Tibial nerve (tissue), 4 donors: Measurements from ENCODE around the gene PCNX2. TPM values are rescaled to one million over a fixed set of nuclear protein-coding genes. Genes with fewer than 3 reads are reported as not detected.

Experiments used
- DNase-seq, 2 donors: peaks; one replicate each; pipeline ENCODE4 v3.0.0-alpha.2; 2019; ENCODE audit warnings: low spot score in 2 of 2
- H3K27ac ChIP-seq, 4 donors: fragments of 200-600 bp; sonication (generic) in 3 of 4; one replicate each; pipeline ENCODE4 v1.5.1; 2017 to 2019; ENCODE audit warnings: mild to moderate bottlenecking in 1 of 4
- H3K27me3 ChIP-seq, 2 donors: fragments of 200-600 bp; sonication (generic) in 1 of 2; one replicate each; pipeline versions ENCODE4 v1.5.1 to v1.6.0; 2017 to 2019
- H3K36me3 ChIP-seq, 3 donors: fragments of 200-600 bp; sonication (generic); one replicate each; pipeline ENCODE4 v1.5.1; 2018 to 2019
- H3K4me1 ChIP-seq, 4 donors: fragments of 200-600 bp; sonication (generic) in 3 of 4; one replicate each; pipeline ENCODE4 v1.5.1; 2017 to 2019
- H3K4me3 ChIP-seq, 4 donors: fragments of 200-600 bp; sonication (generic) in 3 of 4; one replicate each; pipeline ENCODE4 v1.5.1; 2017 to 2019; ENCODE audit warnings: mild to moderate bottlenecking in 1 of 4, moderate library complexity in 1 of 4
- H3K9me3 ChIP-seq, 4 donors: fragments of 200-600 bp; sonication (generic) in 3 of 4; one replicate each; pipeline ENCODE4 v1.5.1; 2017 to 2019
- EP300 ChIP-seq, 2 donors: sonication (generic); formaldehyde crosslinking; IDR thresholded peaks; one replicate each; pipeline ENCODE4 v1.6.1; 2017; ENCODE audit warnings: antibody characterized with exemption in 2 of 2, mild to moderate bottlenecking in 1 of 2
- POLR2A ChIP-seq, 2 donors: fragments of 450-650 bp; IDR thresholded peaks; one replicate each; pipeline ENCODE4 v1.6.1; 2017; ENCODE audit warnings: antibody characterized with exemption in 2 of 2, mild to moderate bottlenecking in 2 of 2, moderate library complexity in 2 of 2
- WGBS, 2 donors: methylation state at CpG; one replicate each; pipeline ENCODE4 v1.1.5; 2018; 5-methylcytosine and 5-hydroxymethylcytosine counted together
- total RNA-seq, 4 donors: library from RNA; depleted of rRNA; stranded (reverse); fragments of >200 nt; gene quantifications; one replicate each; pipeline ENCODE4 v1.1.0, GENCODE V29; 2016
- TF ChIP-seq, protein P1 (sequence below), 5 experiments: fragments of 200-600 bp in 3 of 5; fragments of 450-650 bp in 2 of 5; sonication (generic) in 3 of 5; IDR thresholded peaks; one replicate each; pipeline ENCODE4 v1.5.1; 2016 to 2019; ENCODE audit warnings: antibody characterized with exemption in 5 of 5, mild to moderate bottlenecking in 3 of 5, moderate library complexity in 2 of 5

PCNX2 gene
- total RNA-seq, 4 donors from 2014 or later = 10.2 to 32.1 (median 19.2) TPM

GRCh38 chr1:233064988-233065387 lies 230.5 kb downstream of the PCNX2 start:
- H3K36me3 ChIP-seq = no peaks in the 10 kb centered on the region
- H3K4me1 ChIP-seq = no peaks in the 10 kb centered on the region
- TF ChIP-seq EP300 (IDR thresholded peaks at IDR 0.05) (no peak), POLR2A (IDR thresholded peaks at IDR 0.05) (no peak)
- TF ChIP-seq, protein P1, sequence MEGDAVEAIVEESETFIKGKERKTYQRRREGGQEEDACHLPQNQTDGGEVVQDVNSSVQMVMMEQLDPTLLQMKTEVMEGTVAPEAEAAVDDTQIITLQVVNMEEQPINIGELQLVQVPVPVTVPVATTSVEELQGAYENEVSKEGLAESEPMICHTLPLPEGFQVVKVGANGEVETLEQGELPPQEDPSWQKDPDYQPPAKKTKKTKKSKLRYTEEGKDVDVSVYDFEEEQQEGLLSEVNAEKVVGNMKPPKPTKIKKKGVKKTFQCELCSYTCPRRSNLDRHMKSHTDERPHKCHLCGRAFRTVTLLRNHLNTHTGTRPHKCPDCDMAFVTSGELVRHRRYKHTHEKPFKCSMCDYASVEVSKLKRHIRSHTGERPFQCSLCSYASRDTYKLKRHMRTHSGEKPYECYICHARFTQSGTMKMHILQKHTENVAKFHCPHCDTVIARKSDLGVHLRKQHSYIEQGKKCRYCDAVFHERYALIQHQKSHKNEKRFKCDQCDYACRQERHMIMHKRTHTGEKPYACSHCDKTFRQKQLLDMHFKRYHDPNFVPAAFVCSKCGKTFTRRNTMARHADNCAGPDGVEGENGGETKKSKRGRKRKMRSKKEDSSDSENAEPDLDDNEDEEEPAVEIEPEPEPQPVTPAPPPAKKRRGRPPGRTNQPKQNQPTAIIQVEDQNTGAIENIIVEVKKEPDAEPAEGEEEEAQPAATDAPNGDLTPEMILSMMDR (IDR thresholded peaks at IDR 0.05) = no peak
- no peaks in the 10 kb centered on the region for H3K27me3 ChIP-seq
- WGBS, 2 donors = 83 to 97% methylated on average over 1 of the region's 1 CpG
- H3K4me3 ChIP-seq = no peak overlapping the region
- H3K9me3 ChIP-seq = peaks cover 0 to 8% (median 0%) of the 10 kb centered on the region in 4 donors
- no peak for DNase-seq
- no peak overlapping the region for H3K27ac ChIP-seq

GRCh38 chr1:233063462-233063861 lies 232.1 kb downstream of the PCNX2 start:
- Histone ChIP-seq H3K4me3 (no peak overlapping the region), H3K4me1 (no peaks in the 10 kb centered on the region), H3K27me3 (no peaks in the 10 kb centered on the region), H3K9me3 (peaks cover 0 to 8% (median 0%) of the 10 kb centered on the region in 4 donors), H3K36me3 (no peaks in the 10 kb centered on the region), H3K27ac (no peak overlapping the region)
- DNase-seq = no peak
- TF ChIP-seq, protein P1 (IDR thresholded peaks at IDR 0.05) = no peak
- TF ChIP-seq POLR2A (IDR thresholded peaks at IDR 0.05) (no peak), EP300 (IDR thresholded peaks at IDR 0.05) (no peak)

DNA sequence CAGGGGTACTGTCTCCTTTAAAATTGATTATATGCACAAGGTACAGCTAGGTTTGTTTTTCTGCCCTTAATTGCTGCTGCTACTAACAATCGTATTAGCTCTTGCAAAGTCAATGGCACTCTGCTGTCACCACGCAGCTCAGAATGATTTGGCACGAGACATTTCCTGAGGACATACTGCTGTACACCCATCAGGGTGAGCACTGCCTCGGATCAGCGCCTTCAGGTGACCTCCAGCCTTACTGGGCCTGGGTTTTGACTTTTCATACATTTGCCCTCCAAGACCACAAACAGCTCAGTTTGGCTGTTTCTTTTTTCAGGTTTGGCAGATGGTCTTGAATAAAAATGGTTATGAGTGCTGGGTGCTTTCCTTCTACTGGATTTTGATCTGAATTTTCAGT lies 234.3 kb downstream of the PCNX2 start:
- no peaks in the 10 kb centered on the region for H3K36me3 ChIP-seq
- H3K4me1 ChIP-seq = no peaks in the 10 kb centered on the region
- no peak overlapping the region for H3K27ac ChIP-seq
- no peak for TF ChIP-seq POLR2A (IDR thresholded peaks at IDR 0.05)
- H3K9me3 ChIP-seq = peaks cover 0 to 8% (median 0%) of the 10 kb centered on the region in 4 donors
- no peaks in the 10 kb centered on the region for H3K27me3 ChIP-seq
- no peak for DNase-seq
- H3K4me3 ChIP-seq = no peak overlapping the region
- WGBS, 2 donors = 62 to 63% methylated on average over 5 of the region's 5 CpGs

DNA sequence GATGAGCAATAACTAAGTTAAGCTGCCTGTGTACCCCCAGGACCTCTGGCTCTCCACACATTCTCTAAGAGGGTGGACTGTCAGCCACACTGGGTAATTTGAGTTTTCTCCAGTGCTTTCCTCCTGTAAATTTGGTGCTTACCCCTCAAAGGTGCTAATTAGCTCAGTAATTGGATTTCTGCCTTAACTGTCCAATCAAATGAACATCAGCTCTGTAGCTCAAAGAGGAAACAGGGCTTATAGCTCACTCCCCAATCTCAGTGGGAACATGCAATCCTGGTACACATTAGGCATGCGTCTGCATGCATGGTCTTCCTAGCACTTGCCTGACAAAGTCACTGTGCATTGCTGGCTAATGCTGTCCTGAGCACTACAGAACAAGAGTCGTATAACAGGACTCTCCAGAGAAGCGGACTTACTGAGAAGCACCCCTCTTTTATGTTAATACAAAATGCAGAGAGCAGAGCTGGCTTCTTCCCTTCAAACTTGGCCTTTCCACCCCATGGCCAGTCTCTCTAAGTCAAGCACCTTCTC lies 235.0 kb downstream of the PCNX2 start:
- Histone ChIP-seq H3K4me1 (no peaks in the 10 kb centered on the region), H3K27me3 (no peaks in the 10 kb centered on the region), H3K27ac (no peak overlapping the region), H3K4me3 (no peak overlapping the region), H3K36me3 (no peaks in the 10 kb centered on the region), H3K9me3 (peaks cover 0 to 3% (median 0%) of the 10 kb centered on the region in 4 donors)
- no peak for TF ChIP-seq EP300 (IDR thresholded peaks at IDR 0.05)
- no peak for TF ChIP-seq POLR2A (IDR thresholded peaks at IDR 0.05)
- TF ChIP-seq, protein P1 (IDR thresholded peaks at IDR 0.05) = no peak
- WGBS, 2 donors = 86 to 87% methylated on average over 3 of the region's 3 CpGs
- DNase-seq = no peak

DNA sequence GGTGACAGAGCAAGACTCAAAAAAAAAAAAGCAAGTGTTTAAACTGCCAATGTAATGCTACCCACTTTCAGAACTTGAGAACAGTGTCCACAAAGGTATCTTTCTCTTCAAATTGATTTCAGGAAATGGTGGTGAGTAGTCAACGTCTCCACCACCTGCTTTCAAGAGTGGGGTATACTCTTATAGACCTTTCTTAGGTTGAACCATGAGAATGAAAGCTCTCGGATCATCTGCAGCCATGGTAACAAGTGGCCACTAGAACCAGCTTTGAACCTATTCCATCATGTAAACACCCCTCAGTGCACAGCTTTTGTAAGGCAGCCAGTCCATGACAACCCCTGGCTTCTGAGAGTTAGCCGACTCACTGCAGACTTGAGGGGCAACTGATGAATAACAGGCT lies 237.7 kb downstream of the PCNX2 start:
- Histone ChIP-seq H3K4me3 (no peak overlapping the region), H3K36me3 (peaks cover 0 to 5% (median 0%) of the 10 kb centered on the region in 3 donors), H3K9me3 (peaks cover 0 to under 1% (median 0%) of the 10 kb centered on the region in 4 donors), H3K4me1 (no peaks in the 10 kb centered on the region), H3K27me3 (no peaks in the 10 kb centered on the region), H3K27ac (no peak overlapping the region)
- no peak for TF ChIP-seq POLR2A (IDR thresholded peaks at IDR 0.05)
- TF ChIP-seq, protein P1 (IDR thresholded peaks at IDR 0.05) = no peak
- no peak for TF ChIP-seq EP300 (IDR thresholded peaks at IDR 0.05)
- DNase-seq = no peak
- 87 to 96% methylated on average over 3 of the region's 3 CpGs for WGBS, 2 donors
